K562 (cell line): ENCODE results near the gene REXO2. TPM values are rescaled to one million over a fixed set of nuclear protein-coding genes. Genes with fewer than 3 reads are reported as not detected.

ENCODE experiments used
- BCL6 ChIP-seq: fragments of 250-450 bp; sonication (Bioruptor Pico); IDR thresholded peaks from 2 replicates; pipeline ENCODE4 v1.4.0; 2020
- DNMT1 ChIP-seq: fragments of 450-650 bp; IDR thresholded peaks from 2 replicates; pipeline ENCODE4 v1.6.1; 2016; ENCODE audit warnings: antibody characterized with exemption, mild to moderate bottlenecking
- FOS ChIP-seq: IDR thresholded peaks from 3 replicates; pipeline ENCODE4 v1.6.1; 2011; ENCODE audit not compliant: insufficient read length; ENCODE audit errors: extremely low read depth
- FOXA3 ChIP-seq, 2 experiments: fragments of 450-650 bp in 1 of 2; sonication (generic) in 1 of 2; formaldehyde crosslinking; IDR thresholded peaks in 1 of 2; conservative IDR thresholded peaks in 1 of 2; 2 replicates each; pipeline versions ENCODE4 v1.4.0 to v1.8.0; 2020 to 2022; ENCODE audit warnings: mild to moderate bottlenecking in 2 of 2, missing genetic modification reagents in 1 of 2
- GABPB1 ChIP-seq: sonication (generic); formaldehyde crosslinking; IDR thresholded peaks from 2 replicates; pipeline ENCODE4 v1.8.0; 2022; ENCODE audit warnings: mild to moderate bottlenecking, missing genetic modification reagents
- PRPF4 ChIP-seq: fragments of 200-400 bp; formaldehyde crosslinking; IDR thresholded peaks from one replicate; pipeline ENCODE4 v1.6.1; 2017; ENCODE audit warnings: low read length, low read depth, mild to moderate bottlenecking; ENCODE audit not compliant: insufficient read depth, poor library complexity, severe bottlenecking
- XRCC5 ChIP-seq: fragments of 200-400 bp; formaldehyde crosslinking; IDR thresholded peaks from 2 replicates; pipeline ENCODE4 v1.6.1; 2017; ENCODE audit warnings: low read depth, mild to moderate bottlenecking, low read length
- YY1 ChIP-seq, 3 experiments: IDR thresholded peaks; 2 replicates each; pipeline ENCODE4 v1.6.1; 2011; ENCODE audit warnings: low read length in 2 of 3, mild to moderate bottlenecking in 2 of 3, moderate library complexity in 2 of 3, borderline replicate concordance in 1 of 3, control low read depth in 1 of 3, low read depth in 1 of 3; ENCODE audit not compliant: insufficient read depth in 3 of 3, insufficient replicate concordance in 2 of 3, control insufficient read depth in 1 of 3, insufficient read length in 1 of 3; ENCODE audit errors: extremely low read depth in 1 of 3
- ZNF699 ChIP-seq: fragments of 250-450 bp; sonication (Bioruptor Pico); IDR thresholded peaks from 2 replicates; pipeline ENCODE4 v1.8.0; 2021; ENCODE audit warnings: mild to moderate bottlenecking, moderate library complexity; ENCODE audit not compliant: insufficient replicate concordance
- polyA plus RNA-seq, 8 experiments: library from polyadenylated mRNA; depleted of rRNA in 4 of 8; stranded (reverse) in 5 of 8; unstranded in 3 of 8; fragments of >200 nt; fragmentation: Nextera tagmentation in 2 of 8; fragmentation: Illumina TruSeq in 1 of 8; extraction: Ambion mirVana in 2 of 8; extraction: Trizol in 1 of 8; gene quantifications; 2 replicates each; pipeline versions ENCODE4 v1.2.1 to v1.2.3, GENCODE V29; 2011 to 2014; ENCODE audit warnings: inconsistent platforms in 1 of 8, missing spikeins in 1 of 8
- total RNA-seq, 7 experiments: library from RNA; depleted of rRNA in 6 of 7; stranded (reverse); fragments of >200 nt in 6 of 7; fragmentation: Illumina TruSeq in 2 of 7; extraction: Trizol in 2 of 7; gene quantifications; 2 replicates each; pipeline versions ENCODE4 v1.2.1 to v1.2.3, GENCODE V29; 2011 to 2021; ENCODE audit warnings: low replicate concordance in 1 of 7
- TF ChIP-seq, protein P1 (sequence below): fragments of 450-650 bp; IDR thresholded peaks from 2 replicates; pipeline ENCODE4 v1.7.0; 2016; ENCODE audit warnings: borderline replicate concordance
- TF ChIP-seq, protein P2 (sequence below): sonication (generic); formaldehyde crosslinking; IDR thresholded peaks from 2 replicates; pipeline ENCODE4 v1.4.0; 2020; ENCODE audit warnings: mild to moderate bottlenecking, missing genetic modification reagents
- TF ChIP-seq, protein P3 (sequence below), 2 experiments: fragments of 450-650 bp; IDR thresholded peaks; 2 replicates each; pipeline ENCODE4 v1.6.1; 2016; ENCODE audit warnings: mild to moderate bottlenecking in 2 of 2, borderline replicate concordance in 1 of 2, low read depth in 1 of 2, moderate library complexity in 1 of 2

The REXO2 gene
- total and polyA plus RNA-seq, 9 of the 15 experiments (the other 6 are each of a cell fraction or from before 2014, with no cell fraction given): 143 to 370 (median 193) TPM

DNA sequence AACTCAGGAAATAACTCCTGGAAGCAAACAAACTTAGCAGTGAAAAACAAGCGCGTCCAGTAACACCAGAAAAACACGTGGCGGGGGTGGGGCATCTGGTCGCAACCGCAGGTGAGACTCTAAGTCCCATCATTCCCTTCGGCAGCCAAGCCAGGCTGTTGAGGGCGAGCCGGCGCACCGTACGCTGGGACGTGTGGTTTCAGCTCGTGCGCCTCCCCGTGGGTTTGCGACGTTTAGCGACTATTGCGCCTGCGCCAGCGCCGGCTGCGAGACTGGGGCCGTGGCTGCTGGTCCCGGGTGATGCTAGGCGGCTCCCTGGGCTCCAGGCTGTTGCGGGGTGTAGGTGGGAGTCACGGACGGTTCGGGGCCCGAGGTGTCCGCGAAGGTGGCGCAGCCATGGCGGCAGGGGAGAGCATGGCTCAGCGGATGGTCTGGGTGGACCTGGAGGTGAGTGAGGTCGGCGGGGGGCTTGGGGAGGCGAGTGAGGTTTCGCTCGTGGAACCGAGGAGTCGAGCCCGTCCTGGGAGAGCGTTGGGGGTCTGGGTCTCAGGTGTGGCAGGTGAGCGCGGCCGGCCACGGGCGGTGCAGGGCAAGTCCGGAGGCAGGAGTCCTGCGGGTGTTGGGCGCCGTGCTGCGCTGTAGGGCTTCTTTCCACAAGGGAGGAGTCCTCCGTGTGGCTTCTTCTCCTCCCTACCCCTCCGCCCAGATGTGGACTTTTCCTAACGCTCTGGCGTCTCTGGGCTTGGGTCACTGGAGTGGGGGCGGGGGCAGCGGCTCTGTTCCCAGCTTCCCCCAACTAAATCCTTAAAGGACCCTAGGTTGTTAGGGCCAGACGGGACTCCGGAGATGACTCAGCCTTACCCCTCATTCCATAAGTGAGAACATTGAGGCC, at the start of gene REXO2 (continued):
- TF ChIP-seq DNMT1: no peak
- TF ChIP-seq BCL6 (CRISPR knock-in tag): no peak
- TF ChIP-seq GABPB1 (CRISPR knock-in tag): peak; percentile 79
- no peak for TF ChIP-seq XRCC5
- TF ChIP-seq, protein P1, sequence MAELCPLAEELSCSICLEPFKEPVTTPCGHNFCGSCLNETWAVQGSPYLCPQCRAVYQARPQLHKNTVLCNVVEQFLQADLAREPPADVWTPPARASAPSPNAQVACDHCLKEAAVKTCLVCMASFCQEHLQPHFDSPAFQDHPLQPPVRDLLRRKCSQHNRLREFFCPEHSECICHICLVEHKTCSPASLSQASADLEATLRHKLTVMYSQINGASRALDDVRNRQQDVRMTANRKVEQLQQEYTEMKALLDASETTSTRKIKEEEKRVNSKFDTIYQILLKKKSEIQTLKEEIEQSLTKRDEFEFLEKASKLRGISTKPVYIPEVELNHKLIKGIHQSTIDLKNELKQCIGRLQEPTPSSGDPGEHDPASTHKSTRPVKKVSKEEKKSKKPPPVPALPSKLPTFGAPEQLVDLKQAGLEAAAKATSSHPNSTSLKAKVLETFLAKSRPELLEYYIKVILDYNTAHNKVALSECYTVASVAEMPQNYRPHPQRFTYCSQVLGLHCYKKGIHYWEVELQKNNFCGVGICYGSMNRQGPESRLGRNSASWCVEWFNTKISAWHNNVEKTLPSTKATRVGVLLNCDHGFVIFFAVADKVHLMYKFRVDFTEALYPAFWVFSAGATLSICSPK: no peak
- TF ChIP-seq PRPF4: no peak
- TF ChIP-seq, protein P2, sequence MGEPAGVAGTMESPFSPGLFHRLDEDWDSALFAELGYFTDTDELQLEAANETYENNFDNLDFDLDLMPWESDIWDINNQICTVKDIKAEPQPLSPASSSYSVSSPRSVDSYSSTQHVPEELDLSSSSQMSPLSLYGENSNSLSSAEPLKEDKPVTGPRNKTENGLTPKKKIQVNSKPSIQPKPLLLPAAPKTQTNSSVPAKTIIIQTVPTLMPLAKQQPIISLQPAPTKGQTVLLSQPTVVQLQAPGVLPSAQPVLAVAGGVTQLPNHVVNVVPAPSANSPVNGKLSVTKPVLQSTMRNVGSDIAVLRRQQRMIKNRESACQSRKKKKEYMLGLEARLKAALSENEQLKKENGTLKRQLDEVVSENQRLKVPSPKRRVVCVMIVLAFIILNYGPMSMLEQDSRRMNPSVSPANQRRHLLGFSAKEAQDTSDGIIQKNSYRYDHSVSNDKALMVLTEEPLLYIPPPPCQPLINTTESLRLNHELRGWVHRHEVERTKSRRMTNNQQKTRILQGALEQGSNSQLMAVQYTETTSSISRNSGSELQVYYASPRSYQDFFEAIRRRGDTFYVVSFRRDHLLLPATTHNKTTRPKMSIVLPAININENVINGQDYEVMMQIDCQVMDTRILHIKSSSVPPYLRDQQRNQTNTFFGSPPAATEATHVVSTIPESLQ (CRISPR knock-in tag): 0 out of 2 replicates have a peak, but pooled peaks have one; percentile 31
- no peak for TF ChIP-seq ZNF699 (CRISPR knock-in tag)
- peak in 1 of 3 experiments; percentile 46 for TF ChIP-seq YY1 (IDR thresholded peaks at IDR 0.05; ENCODE audit: borderline replicate concordance in 1 of 3, control insufficient read depth in 1 of 3, extremely low read depth in 1 of 3, insufficient read depth in 3 of 3, insufficient read length in 1 of 3, insufficient replicate concordance in 2 of 3, low read depth in 1 of 3, low read length in 2 of 3)
- TF ChIP-seq, protein P3, sequence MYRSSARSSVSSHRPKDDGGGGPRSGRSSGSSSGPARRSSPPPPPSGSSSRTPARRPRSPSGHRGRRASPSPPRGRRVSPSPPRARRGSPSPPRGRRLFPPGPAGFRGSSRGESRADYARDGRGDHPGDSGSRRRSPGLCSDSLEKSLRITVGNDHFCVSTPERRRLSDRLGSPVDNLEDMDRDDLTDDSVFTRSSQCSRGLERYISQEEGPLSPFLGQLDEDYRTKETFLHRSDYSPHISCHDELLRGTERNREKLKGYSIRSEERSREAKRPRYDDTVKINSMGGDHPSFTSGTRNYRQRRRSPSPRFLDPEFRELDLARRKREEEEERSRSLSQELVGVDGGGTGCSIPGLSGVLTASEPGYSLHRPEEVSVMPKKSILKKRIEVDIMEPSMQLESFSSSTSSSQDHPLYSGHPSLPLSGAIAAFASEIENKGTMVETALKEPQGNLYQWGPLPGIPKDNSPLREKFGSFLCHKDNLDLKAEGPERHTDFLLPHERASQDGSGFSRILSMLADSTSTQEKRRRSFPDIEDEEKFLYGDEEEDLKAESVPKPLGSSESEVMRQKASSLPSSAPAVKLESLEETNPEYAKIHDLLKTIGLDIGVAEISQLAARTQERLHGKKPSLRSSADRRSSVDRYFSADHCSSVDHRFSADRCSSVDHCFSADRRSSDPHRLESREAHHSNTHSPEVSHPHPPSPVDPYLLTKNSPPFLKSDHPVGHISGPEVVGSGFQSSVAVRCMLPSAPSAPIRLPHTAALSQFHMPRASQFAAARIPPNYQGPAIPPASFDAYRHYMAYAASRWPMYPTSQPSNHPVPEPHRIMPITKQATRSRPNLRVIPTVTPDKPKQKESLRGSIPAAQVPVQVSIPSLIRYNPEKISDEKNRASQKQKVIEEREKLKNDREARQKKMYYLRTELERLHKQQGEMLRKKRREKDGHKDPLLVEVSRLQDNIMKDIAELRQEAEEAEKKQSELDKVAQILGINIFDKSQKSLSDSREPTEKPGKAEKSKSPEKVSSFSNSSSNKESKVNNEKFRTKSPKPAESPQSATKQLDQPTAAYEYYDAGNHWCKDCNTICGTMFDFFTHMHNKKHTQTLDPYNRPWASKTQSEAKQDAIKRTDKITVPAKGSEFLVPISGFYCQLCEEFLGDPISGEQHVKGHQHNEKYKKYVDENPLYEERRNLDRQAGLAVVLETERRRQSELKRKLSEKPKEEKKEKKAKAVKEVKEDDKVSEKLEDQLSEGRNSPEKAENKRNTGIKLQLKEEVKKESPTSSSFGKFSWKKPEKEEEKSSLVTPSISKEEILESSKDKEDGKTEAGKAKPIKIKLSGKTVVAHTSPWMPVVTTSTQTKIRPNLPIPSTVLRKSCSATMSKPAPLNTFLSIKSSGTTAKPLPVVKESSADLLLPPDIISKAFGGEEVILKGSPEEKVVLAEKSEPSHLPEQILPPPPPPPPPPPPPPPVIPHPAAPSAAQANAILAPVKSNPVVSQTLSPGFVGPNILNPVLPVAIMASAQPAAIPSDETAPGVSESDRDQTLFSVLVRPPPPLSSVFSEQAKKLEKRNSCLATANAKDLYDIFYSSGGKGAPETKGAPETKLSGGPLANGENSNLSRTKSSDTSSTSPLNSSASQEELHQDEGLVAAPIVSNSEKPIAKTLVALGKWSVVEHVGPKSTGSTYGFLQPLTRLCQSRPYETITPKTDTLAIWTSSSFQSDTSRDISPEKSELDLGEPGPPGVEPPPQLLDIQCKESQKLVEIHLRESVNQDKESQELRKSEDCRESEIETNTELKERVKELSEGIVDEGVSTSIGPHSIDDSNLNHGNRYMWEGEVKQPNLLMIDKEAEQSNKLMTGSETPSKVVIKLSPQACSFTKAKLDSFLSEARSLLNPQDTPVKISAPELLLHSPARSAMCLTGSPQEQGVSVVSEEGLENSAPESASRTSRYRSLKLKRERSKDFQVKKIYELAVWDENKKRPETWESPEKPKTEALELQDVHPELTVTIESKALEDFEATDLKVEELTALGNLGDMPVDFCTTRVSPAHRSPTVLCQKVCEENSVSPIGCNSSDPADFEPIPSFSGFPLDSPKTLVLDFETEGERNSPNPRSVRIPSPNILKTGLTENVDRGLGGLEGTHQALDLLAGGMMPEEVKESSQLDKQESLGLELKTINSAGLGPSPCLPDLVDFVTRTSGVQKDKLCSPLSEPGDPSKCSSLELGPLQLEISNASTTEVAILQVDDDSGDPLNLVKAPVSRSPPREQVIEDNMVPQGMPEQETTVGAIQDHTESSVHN (IDR thresholded peaks at IDR 0.05; ENCODE audit: borderline replicate concordance in 1 of 2, low read depth in 1 of 2): no peak
- peak; percentile 5 for TF ChIP-seq FOS
- TF ChIP-seq FOXA3 (CRISPR knock-in tag; conservative IDR thresholded peaks at IDR 0.05 in 1 of 2, IDR thresholded peaks at IDR 0.05 in 1 of 2): no peak; a peak in 1 of 4 replicates
